LNCAP (cell line): Measurements from ENCODE around the gene CDC37L1.

ENCODE experiments used
- TF ChIP-seq, protein P1 (sequence below): fragments of 450-650 bp; IDR thresholded peaks from 2 replicates; pipeline ENCODE4 v1.5.1; 2017; ENCODE audit warnings: mild to moderate bottlenecking

Gene CDC37L1

GRCh38 chr9:4739587-4740387, 60.4 kb downstream of the CDC37L1 start:
- TF ChIP-seq, protein P1, sequence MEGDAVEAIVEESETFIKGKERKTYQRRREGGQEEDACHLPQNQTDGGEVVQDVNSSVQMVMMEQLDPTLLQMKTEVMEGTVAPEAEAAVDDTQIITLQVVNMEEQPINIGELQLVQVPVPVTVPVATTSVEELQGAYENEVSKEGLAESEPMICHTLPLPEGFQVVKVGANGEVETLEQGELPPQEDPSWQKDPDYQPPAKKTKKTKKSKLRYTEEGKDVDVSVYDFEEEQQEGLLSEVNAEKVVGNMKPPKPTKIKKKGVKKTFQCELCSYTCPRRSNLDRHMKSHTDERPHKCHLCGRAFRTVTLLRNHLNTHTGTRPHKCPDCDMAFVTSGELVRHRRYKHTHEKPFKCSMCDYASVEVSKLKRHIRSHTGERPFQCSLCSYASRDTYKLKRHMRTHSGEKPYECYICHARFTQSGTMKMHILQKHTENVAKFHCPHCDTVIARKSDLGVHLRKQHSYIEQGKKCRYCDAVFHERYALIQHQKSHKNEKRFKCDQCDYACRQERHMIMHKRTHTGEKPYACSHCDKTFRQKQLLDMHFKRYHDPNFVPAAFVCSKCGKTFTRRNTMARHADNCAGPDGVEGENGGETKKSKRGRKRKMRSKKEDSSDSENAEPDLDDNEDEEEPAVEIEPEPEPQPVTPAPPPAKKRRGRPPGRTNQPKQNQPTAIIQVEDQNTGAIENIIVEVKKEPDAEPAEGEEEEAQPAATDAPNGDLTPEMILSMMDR = peak; percentile 25; the same call in 1 of the 2 replicates

- TF ChIP-seq, protein P1 = no peak
Observed at GRCh38 chr9:4740388-4740637, 60.9 kb downstream of the CDC37L1 start.

DNA sequence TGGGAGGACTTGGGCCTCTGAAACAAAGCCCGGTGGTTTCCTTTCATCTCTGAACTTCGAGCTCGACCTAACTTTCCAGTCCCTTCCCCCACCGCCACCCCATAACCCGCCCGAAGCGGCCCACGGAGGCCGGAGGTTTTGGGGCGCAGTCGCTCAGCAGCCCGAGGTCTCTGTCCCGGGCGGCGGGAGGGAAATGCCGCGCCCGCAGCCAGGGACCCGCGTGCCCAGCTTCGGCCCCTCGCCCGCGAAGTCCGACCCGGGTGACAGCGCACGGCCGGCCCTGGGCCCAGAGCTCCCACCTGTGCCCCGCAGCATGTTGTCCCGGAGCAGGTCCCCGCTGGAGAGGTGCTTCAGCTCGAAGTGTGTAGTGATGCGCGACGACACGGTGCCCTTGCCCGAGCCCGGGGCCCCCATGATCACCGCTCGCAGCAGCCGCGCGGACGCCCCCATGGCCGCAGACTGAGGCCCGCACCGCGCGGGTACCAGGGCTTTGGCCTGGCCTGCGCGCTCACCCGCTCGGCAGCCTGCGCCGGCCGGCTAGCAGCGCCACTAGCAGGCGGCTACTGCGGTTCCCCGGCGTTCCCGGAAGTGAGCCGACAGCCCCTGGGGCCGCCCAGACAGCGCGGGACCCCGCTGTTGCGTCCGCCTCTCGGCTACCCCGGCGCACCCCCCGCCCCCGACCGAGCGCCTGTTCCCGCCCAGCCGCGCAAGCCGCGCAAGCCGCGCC, 61.4 kb downstream of the CDC37L1 start, which contains the start of gene AK3:
Gene AK3 (minus strand): TSS at position 565 of the 727 bp plus-strand sequence. CDS start 115 bp downstream, at position 450.
- TF ChIP-seq, protein P1 = peak; percentile 33; the same call in 1 of the 2 replicates

DNA sequence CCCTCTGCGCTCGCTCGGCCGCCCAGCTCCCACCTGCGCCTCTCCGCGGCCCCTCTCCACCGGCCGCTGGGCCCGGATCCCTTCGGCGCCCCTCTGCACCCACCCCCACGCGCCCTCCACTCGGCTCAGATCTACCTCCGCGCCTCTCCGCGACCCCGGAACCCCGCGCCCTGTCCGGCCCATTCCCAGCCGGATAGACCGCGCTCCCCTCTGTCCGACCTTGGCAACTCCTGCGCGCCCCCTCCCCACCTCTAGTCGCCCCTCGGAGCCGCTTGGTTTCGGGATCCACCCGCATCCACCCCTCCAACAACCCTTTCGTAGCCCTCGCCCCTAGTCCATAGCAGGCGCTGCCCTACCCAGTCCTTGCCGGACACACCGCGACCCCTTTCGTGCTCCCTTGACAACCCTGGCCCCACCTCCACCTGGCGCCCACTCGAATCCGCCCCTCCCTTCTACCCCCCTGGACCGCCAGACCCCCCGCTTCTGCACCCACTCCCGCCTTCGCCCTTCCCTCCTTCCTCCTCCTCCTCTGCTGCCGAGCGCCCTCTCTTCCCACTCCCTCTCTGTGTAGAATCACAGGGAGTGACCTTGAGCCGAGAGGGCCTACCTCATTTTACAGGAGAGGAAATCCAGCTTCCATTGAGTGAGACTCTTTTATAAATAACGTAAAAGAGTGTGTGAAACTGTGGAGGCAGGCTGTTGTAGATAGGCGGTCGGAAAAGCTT, 62.2 kb downstream of the CDC37L1 start:
- TF ChIP-seq, protein P1 = no peak

GRCh38 chr9:4742246-4742645, 62.9 kb downstream of the CDC37L1 start:
- TF ChIP-seq, protein P1 = no peak

DNA sequence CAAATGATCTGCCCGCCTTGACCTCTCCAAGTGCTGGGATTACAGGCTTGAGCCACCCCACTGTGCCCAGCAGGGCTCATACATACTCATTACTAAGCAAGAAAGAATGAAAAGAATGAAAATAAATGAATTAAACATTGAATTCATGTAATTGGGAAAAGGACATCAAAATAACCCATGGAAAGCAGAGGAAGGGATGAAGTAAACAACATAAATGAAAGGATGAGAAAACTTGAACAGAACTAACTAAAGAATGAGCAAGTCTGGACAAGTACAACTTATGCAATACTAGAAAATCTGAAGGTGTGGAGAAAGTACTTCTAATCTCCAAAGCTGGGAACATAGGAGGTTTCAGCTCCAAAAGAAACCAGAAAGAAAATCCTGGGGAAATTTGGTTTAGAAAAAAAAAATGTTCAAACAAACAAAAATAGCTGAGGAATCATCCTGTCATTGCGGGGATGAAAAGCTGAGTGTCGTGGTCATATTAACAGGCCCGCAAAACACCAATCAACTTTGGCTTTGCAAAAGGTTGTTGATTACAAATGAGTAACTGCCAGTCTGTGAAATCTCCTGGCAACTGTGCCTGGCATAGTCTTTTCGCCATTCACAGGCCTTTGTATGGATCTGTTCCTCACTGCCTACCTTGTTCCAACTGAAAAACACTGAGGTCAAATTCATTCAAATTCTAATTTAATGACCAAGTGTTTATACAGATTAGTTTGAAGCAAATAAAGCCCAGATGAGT, 63.9 kb downstream of the CDC37L1 start:
- TF ChIP-seq, protein P1 = no peak
